HEK293 (cell line): ENCODE data around the gene AVL9.

Experiments
- KLF9 ChIP-seq: fragments of 450-650 bp; formaldehyde crosslinking; IDR thresholded peaks from 2 replicates; pipeline ENCODE4 v1.5.1; 2016; ENCODE audit warnings: missing biosample characterization, missing genetic modification characterization, low read depth
- OVOL3 ChIP-seq: fragments of 450-650 bp; formaldehyde crosslinking; IDR thresholded peaks from 2 replicates; pipeline ENCODE4 v1.5.1; 2016; ENCODE audit warnings: missing biosample characterization, missing genetic modification characterization
- WT1 ChIP-seq: fragments of 450-650 bp; formaldehyde crosslinking; IDR thresholded peaks from 2 replicates; pipeline ENCODE4 v1.5.1; 2016; ENCODE audit warnings: missing biosample characterization, missing genetic modification characterization
- ZBTB1 ChIP-seq: fragments of 450-650 bp; formaldehyde crosslinking; IDR thresholded peaks from 2 replicates; pipeline ENCODE4 v1.5.1; 2016; ENCODE audit warnings: missing biosample characterization, missing genetic modification characterization
- ZBTB21 ChIP-seq: fragments of 450-650 bp; formaldehyde crosslinking; IDR thresholded peaks from 2 replicates; pipeline ENCODE4 v1.5.1; 2017; ENCODE audit warnings: missing biosample characterization, missing genetic modification characterization
- ZNF112 ChIP-seq: fragments of 450-650 bp; formaldehyde crosslinking; IDR thresholded peaks from 2 replicates; pipeline ENCODE4 v1.5.0; 2017; ENCODE audit warnings: missing biosample characterization, missing genetic modification characterization
- ZNF2 ChIP-seq: fragments of 450-650 bp; formaldehyde crosslinking; IDR thresholded peaks from 2 replicates; pipeline ENCODE4 v1.5.1; 2016; ENCODE audit warnings: missing biosample characterization, missing genetic modification characterization
- ZNF211 ChIP-seq: fragments of 450-650 bp; formaldehyde crosslinking; IDR thresholded peaks from 2 replicates; pipeline ENCODE4 v1.5.1; 2016; ENCODE audit warnings: low read depth, missing biosample characterization, missing genetic modification characterization
- ZNF223 ChIP-seq: fragments of 450-650 bp; formaldehyde crosslinking; IDR thresholded peaks from 2 replicates; pipeline ENCODE4 v1.5.1; 2016; ENCODE audit warnings: missing biosample characterization, missing genetic modification characterization
- ZNF239 ChIP-seq: fragments of 450-650 bp; formaldehyde crosslinking; IDR thresholded peaks from 2 replicates; pipeline ENCODE4 v1.5.1; 2016; ENCODE audit warnings: missing biosample characterization, missing genetic modification characterization
- ZNF24 ChIP-seq: fragments of 450-650 bp; formaldehyde crosslinking; IDR thresholded peaks from 2 replicates; pipeline ENCODE4 v1.5.1; 2016; ENCODE audit warnings: missing biosample characterization, missing genetic modification characterization
- ZNF292 ChIP-seq: fragments of 450-650 bp; formaldehyde crosslinking; IDR thresholded peaks from 2 replicates; pipeline ENCODE4 v1.5.1; 2016; ENCODE audit warnings: low read depth, missing biosample characterization, missing genetic modification characterization, borderline replicate concordance
- ZNF324 ChIP-seq: fragments of 450-650 bp; formaldehyde crosslinking; IDR thresholded peaks from 2 replicates; pipeline ENCODE4 v1.5.1; 2016; ENCODE audit warnings: missing biosample characterization, missing genetic modification characterization
- ZNF335 ChIP-seq: fragments of 450-650 bp; formaldehyde crosslinking; conservative IDR thresholded peaks from 2 replicates; pipeline ENCODE4 v1.5.1; 2016; ENCODE audit warnings: missing biosample characterization, missing genetic modification characterization
- ZNF610 ChIP-seq: fragments of 450-650 bp; formaldehyde crosslinking; IDR thresholded peaks from 2 replicates; pipeline ENCODE4 v1.5.1; 2016; ENCODE audit warnings: missing biosample characterization, missing genetic modification characterization, borderline replicate concordance
- ZNF629 ChIP-seq: fragments of 450-650 bp; formaldehyde crosslinking; IDR thresholded peaks from 2 replicates; pipeline ENCODE4 v1.5.1; 2017; ENCODE audit warnings: missing biosample characterization, missing genetic modification characterization
- ZNF677 ChIP-seq: fragments of 450-650 bp; IDR thresholded peaks from 2 replicates; pipeline ENCODE4 v1.5.0; 2018; ENCODE audit warnings: missing biosample characterization, mild to moderate bottlenecking, missing genetic modification characterization, moderate library complexity
- ZNF785 ChIP-seq: fragments of 450-650 bp; formaldehyde crosslinking; IDR thresholded peaks from 2 replicates; pipeline ENCODE4 v1.5.1; 2016; ENCODE audit warnings: missing biosample characterization, missing genetic modification characterization
- ZSCAN23 ChIP-seq: fragments of 450-650 bp; formaldehyde crosslinking; IDR thresholded peaks from 2 replicates; pipeline ENCODE4 v1.5.1; 2016; ENCODE audit warnings: missing biosample characterization, missing genetic modification characterization
- TF ChIP-seq, protein P1 (sequence below): fragments of 450-650 bp; formaldehyde crosslinking; conservative IDR thresholded peaks from 2 replicates; pipeline ENCODE4 v1.5.1; 2016; ENCODE audit warnings: low read depth, missing biosample characterization, missing genetic modification characterization
- TF ChIP-seq, protein P2 (sequence below): fragments of 450-650 bp; formaldehyde crosslinking; IDR thresholded peaks from 2 replicates; pipeline ENCODE4 v1.5.1; 2016; ENCODE audit warnings: missing biosample characterization, missing genetic modification characterization, borderline replicate concordance
- TF ChIP-seq, protein P3 (sequence below): fragments of 450-650 bp; formaldehyde crosslinking; IDR thresholded peaks from 2 replicates; pipeline ENCODE4 v1.5.1; 2016; ENCODE audit warnings: missing biosample characterization, missing genetic modification characterization
- TF ChIP-seq, protein P4 (sequence below): fragments of 450-650 bp; formaldehyde crosslinking; IDR thresholded peaks from 2 replicates; pipeline ENCODE4 v1.5.1; 2016; ENCODE audit warnings: missing biosample characterization, missing genetic modification characterization
- TF ChIP-seq, protein P5 (sequence below): fragments of 450-650 bp; formaldehyde crosslinking; IDR thresholded peaks from 2 replicates; pipeline ENCODE4 v1.5.1; 2016; ENCODE audit warnings: missing biosample characterization, missing genetic modification characterization
- TF ChIP-seq, protein P6 (sequence below): fragments of 450-650 bp; formaldehyde crosslinking; IDR thresholded peaks from 2 replicates; pipeline ENCODE4 v1.5.1; 2016; ENCODE audit warnings: missing biosample characterization, missing genetic modification characterization

The AVL9 gene

DNA sequence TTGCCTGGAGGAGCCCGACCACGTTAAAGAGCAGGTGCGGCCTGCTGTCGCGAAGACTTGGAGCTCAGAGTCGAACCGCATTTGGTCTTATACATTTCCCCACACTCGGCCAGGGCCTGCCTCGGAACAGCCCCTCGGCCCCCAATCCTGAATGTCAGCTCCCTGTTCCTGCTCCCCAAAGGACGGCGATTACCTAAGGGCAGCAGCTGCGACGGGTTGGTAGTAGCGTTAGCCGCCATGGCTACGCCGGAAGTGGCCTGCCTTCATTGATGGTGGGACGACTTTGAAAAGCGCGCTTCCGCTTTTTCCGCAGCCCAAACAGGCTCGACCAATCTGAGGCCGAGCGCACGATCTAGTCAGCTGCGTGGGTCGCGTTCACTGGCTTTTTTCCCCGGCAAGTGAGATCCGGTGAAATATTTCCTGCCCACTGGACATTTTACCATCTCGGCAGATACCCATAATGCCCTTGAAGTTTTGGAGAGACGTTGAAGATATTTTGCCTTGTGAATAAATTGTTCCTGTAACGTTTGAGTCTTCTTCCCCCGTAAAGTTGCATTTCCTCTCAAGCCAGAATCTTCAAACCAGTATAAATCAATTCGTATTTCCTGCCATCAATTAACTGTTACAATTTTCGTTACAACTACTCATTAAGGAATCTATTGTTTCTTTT, 5.0 kb upstream of the AVL9 start, which contains the start of gene LSM5 (continued):
- TF ChIP-seq ZNF335 (tag by site-specific recombination) = peak; percentile 70
- TF ChIP-seq ZNF24 (tag by site-specific recombination) = no peak
- TF ChIP-seq ZNF211 (tag by site-specific recombination) = no peak
- TF ChIP-seq, protein P1, sequence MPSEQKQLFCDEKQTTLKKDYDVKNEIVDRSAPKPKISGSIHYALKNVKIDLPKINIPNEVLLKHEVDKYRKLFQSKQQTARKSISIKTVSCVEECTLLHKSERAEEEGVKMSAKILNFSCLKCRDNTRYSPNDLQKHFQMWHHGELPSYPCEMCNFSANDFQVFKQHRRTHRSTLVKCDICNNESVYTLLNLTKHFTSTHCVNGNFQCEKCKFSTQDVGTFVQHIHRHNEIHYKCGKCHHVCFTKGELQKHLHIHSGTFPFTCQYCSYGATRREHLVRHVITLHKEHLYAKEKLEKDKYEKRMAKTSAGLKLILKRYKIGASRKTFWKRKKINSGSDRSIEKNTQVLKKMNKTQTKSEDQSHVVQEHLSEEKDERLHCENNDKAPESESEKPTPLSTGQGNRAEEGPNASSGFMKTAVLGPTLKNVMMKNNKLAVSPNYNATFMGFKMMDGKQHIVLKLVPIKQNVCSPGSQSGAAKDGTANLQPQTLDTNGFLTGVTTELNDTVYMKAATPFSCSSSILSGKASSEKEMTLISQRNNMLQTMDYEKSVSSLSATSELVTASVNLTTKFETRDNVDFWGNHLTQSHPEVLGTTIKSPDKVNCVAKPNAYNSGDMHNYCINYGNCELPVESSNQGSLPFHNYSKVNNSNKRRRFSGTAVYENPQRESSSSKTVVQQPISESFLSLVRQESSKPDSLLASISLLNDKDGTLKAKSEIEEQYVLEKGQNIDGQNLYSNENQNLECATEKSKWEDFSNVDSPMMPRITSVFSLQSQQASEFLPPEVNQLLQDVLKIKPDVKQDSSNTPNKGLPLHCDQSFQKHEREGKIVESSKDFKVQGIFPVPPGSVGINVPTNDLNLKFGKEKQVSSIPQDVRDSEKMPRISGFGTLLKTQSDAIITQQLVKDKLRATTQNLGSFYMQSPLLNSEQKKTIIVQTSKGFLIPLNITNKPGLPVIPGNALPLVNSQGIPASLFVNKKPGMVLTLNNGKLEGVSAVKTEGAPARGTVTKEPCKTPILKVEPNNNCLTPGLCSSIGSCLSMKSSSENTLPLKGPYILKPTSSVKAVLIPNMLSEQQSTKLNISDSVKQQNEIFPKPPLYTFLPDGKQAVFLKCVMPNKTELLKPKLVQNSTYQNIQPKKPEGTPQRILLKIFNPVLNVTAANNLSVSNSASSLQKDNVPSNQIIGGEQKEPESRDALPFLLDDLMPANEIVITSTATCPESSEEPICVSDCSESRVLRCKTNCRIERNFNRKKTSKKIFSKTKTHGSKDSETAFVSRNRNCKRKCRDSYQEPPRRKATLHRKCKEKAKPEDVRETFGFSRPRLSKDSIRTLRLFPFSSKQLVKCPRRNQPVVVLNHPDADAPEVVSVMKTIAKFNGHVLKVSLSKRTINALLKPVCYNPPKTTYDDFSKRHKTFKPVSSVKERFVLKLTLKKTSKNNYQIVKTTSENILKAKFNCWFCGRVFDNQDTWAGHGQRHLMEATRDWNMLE (tag by site-specific recombination) = peak; percentile 98
- TF ChIP-seq, protein P2, sequence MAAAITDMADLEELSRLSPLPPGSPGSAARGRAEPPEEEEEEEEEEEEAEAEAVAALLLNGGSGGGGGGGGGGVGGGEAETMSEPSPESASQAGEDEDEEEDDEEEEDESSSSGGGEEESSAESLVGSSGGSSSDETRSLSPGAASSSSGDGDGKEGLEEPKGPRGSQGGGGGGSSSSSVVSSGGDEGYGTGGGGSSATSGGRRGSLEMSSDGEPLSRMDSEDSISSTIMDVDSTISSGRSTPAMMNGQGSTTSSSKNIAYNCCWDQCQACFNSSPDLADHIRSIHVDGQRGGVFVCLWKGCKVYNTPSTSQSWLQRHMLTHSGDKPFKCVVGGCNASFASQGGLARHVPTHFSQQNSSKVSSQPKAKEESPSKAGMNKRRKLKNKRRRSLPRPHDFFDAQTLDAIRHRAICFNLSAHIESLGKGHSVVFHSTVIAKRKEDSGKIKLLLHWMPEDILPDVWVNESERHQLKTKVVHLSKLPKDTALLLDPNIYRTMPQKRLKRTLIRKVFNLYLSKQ (tag by site-specific recombination) = no peak
- TF ChIP-seq ZNF324 = peak; percentile 82; the same call in 1 of the 2 replicates
- TF ChIP-seq, protein P3, sequence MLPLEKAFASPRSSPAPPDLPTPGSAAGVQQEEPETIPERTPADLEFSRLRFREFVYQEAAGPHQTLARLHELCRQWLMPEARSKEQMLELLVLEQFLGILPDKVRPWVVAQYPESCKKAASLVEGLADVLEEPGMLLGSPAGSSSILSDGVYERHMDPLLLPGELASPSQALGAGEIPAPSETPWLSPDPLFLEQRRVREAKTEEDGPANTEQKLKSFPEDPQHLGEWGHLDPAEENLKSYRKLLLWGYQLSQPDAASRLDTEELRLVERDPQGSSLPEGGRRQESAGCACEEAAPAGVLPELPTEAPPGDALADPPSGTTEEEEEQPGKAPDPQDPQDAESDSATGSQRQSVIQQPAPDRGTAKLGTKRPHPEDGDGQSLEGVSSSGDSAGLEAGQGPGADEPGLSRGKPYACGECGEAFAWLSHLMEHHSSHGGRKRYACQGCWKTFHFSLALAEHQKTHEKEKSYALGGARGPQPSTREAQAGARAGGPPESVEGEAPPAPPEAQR (tag by site-specific recombination) = no peak
- TF ChIP-seq, protein P4, sequence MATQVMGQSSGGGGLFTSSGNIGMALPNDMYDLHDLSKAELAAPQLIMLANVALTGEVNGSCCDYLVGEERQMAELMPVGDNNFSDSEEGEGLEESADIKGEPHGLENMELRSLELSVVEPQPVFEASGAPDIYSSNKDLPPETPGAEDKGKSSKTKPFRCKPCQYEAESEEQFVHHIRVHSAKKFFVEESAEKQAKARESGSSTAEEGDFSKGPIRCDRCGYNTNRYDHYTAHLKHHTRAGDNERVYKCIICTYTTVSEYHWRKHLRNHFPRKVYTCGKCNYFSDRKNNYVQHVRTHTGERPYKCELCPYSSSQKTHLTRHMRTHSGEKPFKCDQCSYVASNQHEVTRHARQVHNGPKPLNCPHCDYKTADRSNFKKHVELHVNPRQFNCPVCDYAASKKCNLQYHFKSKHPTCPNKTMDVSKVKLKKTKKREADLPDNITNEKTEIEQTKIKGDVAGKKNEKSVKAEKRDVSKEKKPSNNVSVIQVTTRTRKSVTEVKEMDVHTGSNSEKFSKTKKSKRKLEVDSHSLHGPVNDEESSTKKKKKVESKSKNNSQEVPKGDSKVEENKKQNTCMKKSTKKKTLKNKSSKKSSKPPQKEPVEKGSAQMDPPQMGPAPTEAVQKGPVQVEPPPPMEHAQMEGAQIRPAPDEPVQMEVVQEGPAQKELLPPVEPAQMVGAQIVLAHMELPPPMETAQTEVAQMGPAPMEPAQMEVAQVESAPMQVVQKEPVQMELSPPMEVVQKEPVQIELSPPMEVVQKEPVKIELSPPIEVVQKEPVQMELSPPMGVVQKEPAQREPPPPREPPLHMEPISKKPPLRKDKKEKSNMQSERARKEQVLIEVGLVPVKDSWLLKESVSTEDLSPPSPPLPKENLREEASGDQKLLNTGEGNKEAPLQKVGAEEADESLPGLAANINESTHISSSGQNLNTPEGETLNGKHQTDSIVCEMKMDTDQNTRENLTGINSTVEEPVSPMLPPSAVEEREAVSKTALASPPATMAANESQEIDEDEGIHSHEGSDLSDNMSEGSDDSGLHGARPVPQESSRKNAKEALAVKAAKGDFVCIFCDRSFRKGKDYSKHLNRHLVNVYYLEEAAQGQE (tag by site-specific recombination) = no peak
- TF ChIP-seq ZBTB21 (tag by site-specific recombination) = peak; percentile 51; the same call in 1 of the 2 replicates
- no peak for TF ChIP-seq ZNF677
- no peak for TF ChIP-seq WT1 (tag by site-specific recombination)
- no peak for TF ChIP-seq ZNF292 (tag by site-specific recombination)
- TF ChIP-seq ZBTB1 (tag by site-specific recombination) = peak; percentile 9; the same call in 1 of the 2 replicates
- TF ChIP-seq ZNF112 (tag by site-specific recombination) = no peak
- TF ChIP-seq ZSCAN23 = no peak
- no peak for TF ChIP-seq ZNF223 (tag by site-specific recombination)
- no peak for TF ChIP-seq ZNF785 (tag by site-specific recombination)
- peak; percentile 89 for TF ChIP-seq ZNF2
- peak; percentile 55; the same call in 1 of the 2 replicates for TF ChIP-seq ZNF629 (tag by site-specific recombination)
- no peak for TF ChIP-seq KLF9 (tag by site-specific recombination)
- no peak for TF ChIP-seq ZNF610 (tag by site-specific recombination)
- TF ChIP-seq, protein P5, sequence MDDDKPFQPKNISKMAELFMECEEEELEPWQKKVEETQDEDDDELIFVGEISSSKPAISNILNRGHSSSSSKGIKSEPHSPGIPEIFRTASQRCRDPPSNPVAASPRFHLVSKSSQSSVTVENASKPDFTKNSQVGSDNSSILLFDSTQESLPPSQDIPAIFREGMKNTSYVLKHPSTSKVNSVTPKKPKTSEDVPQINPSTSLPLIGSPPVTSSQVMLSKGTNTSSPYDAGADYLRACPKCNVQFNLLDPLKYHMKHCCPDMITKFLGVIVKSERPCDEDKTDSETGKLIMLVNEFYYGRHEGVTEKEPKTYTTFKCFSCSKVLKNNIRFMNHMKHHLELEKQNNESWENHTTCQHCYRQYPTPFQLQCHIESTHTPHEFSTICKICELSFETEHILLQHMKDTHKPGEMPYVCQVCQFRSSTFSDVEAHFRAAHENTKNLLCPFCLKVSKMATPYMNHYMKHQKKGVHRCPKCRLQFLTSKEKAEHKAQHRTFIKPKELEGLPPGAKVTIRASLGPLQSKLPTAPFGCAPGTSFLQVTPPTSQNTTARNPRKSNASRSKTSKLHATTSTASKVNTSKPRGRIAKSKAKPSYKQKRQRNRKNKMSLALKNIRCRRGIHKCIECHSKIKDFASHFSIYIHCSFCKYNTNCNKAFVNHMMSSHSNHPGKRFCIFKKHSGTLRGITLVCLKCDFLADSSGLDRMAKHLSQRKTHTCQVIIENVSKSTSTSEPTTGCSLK = no peak
- no peak for TF ChIP-seq ZNF239 (tag by site-specific recombination)
- TF ChIP-seq, protein P6, sequence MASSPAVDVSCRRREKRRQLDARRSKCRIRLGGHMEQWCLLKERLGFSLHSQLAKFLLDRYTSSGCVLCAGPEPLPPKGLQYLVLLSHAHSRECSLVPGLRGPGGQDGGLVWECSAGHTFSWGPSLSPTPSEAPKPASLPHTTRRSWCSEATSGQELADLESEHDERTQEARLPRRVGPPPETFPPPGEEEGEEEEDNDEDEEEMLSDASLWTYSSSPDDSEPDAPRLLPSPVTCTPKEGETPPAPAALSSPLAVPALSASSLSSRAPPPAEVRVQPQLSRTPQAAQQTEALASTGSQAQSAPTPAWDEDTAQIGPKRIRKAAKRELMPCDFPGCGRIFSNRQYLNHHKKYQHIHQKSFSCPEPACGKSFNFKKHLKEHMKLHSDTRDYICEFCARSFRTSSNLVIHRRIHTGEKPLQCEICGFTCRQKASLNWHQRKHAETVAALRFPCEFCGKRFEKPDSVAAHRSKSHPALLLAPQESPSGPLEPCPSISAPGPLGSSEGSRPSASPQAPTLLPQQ (tag by site-specific recombination) = peak; percentile 73; the same call in 1 of the 2 replicates
- TF ChIP-seq OVOL3 (tag by site-specific recombination) = no peak
